ENCODE data around the gene SLC2A8.

Gene SLC2A8

GRCh38 chr9:127447416-127448111 lies 50.6 kb downstream of the SLC2A8 start:
- no peak for TF ChIP-seq CTCF (IDR thresholded peaks at IDR 0.05; ENCODE audit: control insufficient read depth, extremely low read depth, insufficient read depth)
- DNase-seq (ENCODE audit: low read depth): no peak
- H3K4me3 ChIP-seq (ENCODE audit: low read depth, low read length): no peak overlapping the region

GRCh38 chr9:127448112-127448805 lies 51.3 kb downstream of the SLC2A8 start:
- DNase-seq (ENCODE audit: low read depth): no peak
- H3K4me3 ChIP-seq (ENCODE audit: low read depth, low read length): no peak overlapping the region
- TF ChIP-seq CTCF (IDR thresholded peaks at IDR 0.05; ENCODE audit: control insufficient read depth, extremely low read depth, insufficient read depth): no peak

GRCh38 chr9:127449332-127449966 lies 52.5 kb downstream of the SLC2A8 start:
- no peak for DNase-seq (ENCODE audit: low read depth)
- peak overlapping the region; percentile 81 for H3K4me3 ChIP-seq (ENCODE audit: low read depth, low read length)
- TF ChIP-seq CTCF (IDR thresholded peaks at IDR 0.05; ENCODE audit: control insufficient read depth, extremely low read depth, insufficient read depth): no peak

GRCh38 chr9:127450243-127450760 lies 53.3 kb downstream of the SLC2A8 start:
- H3K4me3 ChIP-seq (ENCODE audit: low read depth, low read length): peak overlapping the region; percentile 81
- DNase-seq (ENCODE audit: low read depth): no peak
- no peak for TF ChIP-seq CTCF (IDR thresholded peaks at IDR 0.05; ENCODE audit: control insufficient read depth, extremely low read depth, insufficient read depth)

- no peak for TF ChIP-seq CTCF (IDR thresholded peaks at IDR 0.05; ENCODE audit: control insufficient read depth, extremely low read depth, insufficient read depth)
- H3K4me3 ChIP-seq (ENCODE audit: low read depth, low read length): peak within 1 kb of the TSS; percentile 81
- DNase-seq (ENCODE audit: low read depth): peak; percentile 85
These were observed 54.0 kb downstream of the SLC2A8 start, which contains the start of the genes LRSAM1 and RPL12 for GRCh38 chr9:127450830-127451607. Gene LRSAM1 (plus strand): TSS chr9:127451510. CDS start chr9:127454528, 3,018 bp downstream. Gene RPL12 (minus strand): TSS chr9:127451406. CDS start chr9:127451317, 89 bp downstream.

- H3K4me3 ChIP-seq (ENCODE audit: low read depth, low read length): peak overlapping the region; percentile 81
- no peak for TF ChIP-seq CTCF (IDR thresholded peaks at IDR 0.05; ENCODE audit: control insufficient read depth, extremely low read depth, insufficient read depth)
- no peak for DNase-seq (ENCODE audit: low read depth)
These were observed 54.6 kb downstream of the SLC2A8 start for GRCh38 chr9:127451608-127451857.

All from LNCaP clone FGC (cell line).